HepG2 (cell line): ENCODE data around the gene ANKMY2. TPM values are rescaled to one million over a fixed set of nuclear protein-coding genes. Genes with fewer than 3 reads are reported as not detected.

ENCODE experiments used
- ATF7-NPFF ChIP-seq: sonication (generic); formaldehyde crosslinking; IDR thresholded peaks from 2 replicates; pipeline ENCODE4 v1.8.1; 2023; ENCODE audit warnings: mild to moderate bottlenecking, low read depth, missing genetic modification reagents, moderate library complexity
- GTF3A ChIP-seq: sonication (generic); formaldehyde crosslinking; conservative IDR thresholded peaks from 2 replicates; pipeline ENCODE4 v1.4.0; 2020; ENCODE audit warnings: mild to moderate bottlenecking, missing genetic modification reagents
- PAX8 ChIP-seq: sonication (generic); formaldehyde crosslinking; IDR thresholded peaks from 2 replicates; pipeline ENCODE4 v1.8.0; 2022; ENCODE audit warnings: mild to moderate bottlenecking, missing genetic modification reagents, borderline replicate concordance
- ZNF772 ChIP-seq: sonication (generic); formaldehyde crosslinking; IDR thresholded peaks from 2 replicates; pipeline ENCODE4 v1.5.0; 2020; ENCODE audit warnings: mild to moderate bottlenecking, missing genetic modification reagents
- polyA plus RNA-seq, 8 experiments: library from polyadenylated mRNA; depleted of rRNA in 3 of 8; stranded (reverse) in 7 of 8; unstranded in 1 of 8; fragments of >200 nt; fragmentation: Illumina TruSeq in 4 of 8; extraction: Trizol in 4 of 8; gene quantifications; 2 replicates each; pipeline versions ENCODE4 v1.2.1 to v1.2.3, GENCODE V29; 2011 to 2016; ENCODE audit warnings: low read depth in 4 of 8, missing spikeins in 1 of 8, mixed read lengths in 1 of 8; ENCODE audit not compliant: insufficient read depth in 1 of 8
- total RNA-seq, 5 experiments: library from RNA; depleted of rRNA; stranded (reverse); fragments of >200 nt; fragmentation: Illumina TruSeq; extraction: Trizol; gene quantifications; 2 replicates each; pipeline ENCODE4 v1.2.3, GENCODE V29; 2016; ENCODE audit warnings: low read depth in 1 of 5
- TF ChIP-seq, protein P1 (sequence below): sonication (generic); formaldehyde crosslinking; IDR thresholded peaks from 2 replicates; pipeline ENCODE4 v1.5.0; 2020; ENCODE audit warnings: mild to moderate bottlenecking, missing genetic modification reagents
- TF ChIP-seq, protein P2 (sequence below): sonication (generic); formaldehyde crosslinking; IDR thresholded peaks from 2 replicates; pipeline ENCODE4 v1.4.0; 2020; ENCODE audit warnings: missing genetic modification reagents
- TF ChIP-seq, protein P3 (sequence below): sonication (generic); formaldehyde crosslinking; IDR thresholded peaks from 2 replicates; pipeline ENCODE4 v1.4.0; 2020; ENCODE audit warnings: mild to moderate bottlenecking, missing genetic modification reagents
- TF ChIP-seq, protein P4 (sequence below): sonication (generic); formaldehyde crosslinking; IDR thresholded peaks from 2 replicates; pipeline ENCODE4 v1.4.0; 2020; ENCODE audit warnings: mild to moderate bottlenecking, low read depth, missing genetic modification reagents

ANKMY2 gene
- total and polyA plus RNA-seq, 2 of the 13 experiments (the other 11 are each of a cell fraction or from before 2014, with no cell fraction given) = 12.2 to 21.6 TPM

DNA sequence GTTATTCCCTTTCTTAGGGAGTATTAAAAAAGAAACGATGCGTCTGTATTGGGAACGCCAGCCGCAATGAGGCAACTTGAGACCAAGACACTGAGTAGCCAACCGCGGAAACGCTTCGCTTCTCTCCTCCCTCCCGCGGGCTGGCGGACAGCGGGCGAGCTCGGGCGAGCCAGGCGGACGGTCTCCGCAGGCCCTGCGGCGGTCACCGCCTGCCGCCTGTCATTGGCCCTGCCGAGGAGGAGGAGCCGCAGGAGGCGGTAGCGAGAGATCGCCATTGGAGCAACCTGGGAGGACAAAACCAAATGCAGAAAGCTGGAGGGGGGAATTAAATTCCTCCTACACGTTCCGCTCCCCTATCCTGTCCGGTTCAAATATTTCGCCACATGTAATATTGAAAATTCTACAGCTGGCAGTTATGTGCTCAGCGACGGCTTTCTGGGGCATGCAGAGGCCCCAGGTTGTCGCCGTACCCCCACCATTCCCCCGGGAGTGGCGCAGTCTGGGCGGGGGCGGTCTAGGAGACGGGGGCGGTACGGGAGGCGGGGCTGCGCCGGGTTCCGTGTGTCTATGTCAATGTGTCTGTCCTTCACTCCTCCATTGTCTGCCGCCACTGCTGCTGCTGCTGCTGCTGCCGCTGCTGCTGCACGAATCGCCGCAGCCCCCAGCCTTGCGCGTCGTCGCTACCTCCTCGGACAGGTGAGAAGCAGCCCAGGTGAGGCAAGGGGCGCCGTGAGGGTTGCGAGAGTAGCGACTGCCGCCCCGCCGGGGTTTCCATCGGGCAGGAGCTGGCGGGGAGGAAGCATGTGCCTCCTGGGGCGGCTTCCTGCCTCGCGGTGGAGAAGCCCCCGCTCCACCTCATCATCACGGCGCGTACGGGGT is at the start of gene ANKMY2, which contains the start of gene BZW2 (continued):
- TF ChIP-seq, protein P1, sequence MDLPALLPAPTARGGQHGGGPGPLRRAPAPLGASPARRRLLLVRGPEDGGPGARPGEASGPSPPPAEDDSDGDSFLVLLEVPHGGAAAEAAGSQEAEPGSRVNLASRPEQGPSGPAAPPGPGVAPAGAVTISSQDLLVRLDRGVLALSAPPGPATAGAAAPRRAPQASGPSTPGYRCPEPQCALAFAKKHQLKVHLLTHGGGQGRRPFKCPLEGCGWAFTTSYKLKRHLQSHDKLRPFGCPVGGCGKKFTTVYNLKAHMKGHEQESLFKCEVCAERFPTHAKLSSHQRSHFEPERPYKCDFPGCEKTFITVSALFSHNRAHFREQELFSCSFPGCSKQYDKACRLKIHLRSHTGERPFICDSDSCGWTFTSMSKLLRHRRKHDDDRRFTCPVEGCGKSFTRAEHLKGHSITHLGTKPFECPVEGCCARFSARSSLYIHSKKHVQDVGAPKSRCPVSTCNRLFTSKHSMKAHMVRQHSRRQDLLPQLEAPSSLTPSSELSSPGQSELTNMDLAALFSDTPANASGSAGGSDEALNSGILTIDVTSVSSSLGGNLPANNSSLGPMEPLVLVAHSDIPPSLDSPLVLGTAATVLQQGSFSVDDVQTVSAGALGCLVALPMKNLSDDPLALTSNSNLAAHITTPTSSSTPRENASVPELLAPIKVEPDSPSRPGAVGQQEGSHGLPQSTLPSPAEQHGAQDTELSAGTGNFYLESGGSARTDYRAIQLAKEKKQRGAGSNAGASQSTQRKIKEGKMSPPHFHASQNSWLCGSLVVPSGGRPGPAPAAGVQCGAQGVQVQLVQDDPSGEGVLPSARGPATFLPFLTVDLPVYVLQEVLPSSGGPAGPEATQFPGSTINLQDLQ (CRISPR knock-in tag) = no peak
- TF ChIP-seq, protein P2, sequence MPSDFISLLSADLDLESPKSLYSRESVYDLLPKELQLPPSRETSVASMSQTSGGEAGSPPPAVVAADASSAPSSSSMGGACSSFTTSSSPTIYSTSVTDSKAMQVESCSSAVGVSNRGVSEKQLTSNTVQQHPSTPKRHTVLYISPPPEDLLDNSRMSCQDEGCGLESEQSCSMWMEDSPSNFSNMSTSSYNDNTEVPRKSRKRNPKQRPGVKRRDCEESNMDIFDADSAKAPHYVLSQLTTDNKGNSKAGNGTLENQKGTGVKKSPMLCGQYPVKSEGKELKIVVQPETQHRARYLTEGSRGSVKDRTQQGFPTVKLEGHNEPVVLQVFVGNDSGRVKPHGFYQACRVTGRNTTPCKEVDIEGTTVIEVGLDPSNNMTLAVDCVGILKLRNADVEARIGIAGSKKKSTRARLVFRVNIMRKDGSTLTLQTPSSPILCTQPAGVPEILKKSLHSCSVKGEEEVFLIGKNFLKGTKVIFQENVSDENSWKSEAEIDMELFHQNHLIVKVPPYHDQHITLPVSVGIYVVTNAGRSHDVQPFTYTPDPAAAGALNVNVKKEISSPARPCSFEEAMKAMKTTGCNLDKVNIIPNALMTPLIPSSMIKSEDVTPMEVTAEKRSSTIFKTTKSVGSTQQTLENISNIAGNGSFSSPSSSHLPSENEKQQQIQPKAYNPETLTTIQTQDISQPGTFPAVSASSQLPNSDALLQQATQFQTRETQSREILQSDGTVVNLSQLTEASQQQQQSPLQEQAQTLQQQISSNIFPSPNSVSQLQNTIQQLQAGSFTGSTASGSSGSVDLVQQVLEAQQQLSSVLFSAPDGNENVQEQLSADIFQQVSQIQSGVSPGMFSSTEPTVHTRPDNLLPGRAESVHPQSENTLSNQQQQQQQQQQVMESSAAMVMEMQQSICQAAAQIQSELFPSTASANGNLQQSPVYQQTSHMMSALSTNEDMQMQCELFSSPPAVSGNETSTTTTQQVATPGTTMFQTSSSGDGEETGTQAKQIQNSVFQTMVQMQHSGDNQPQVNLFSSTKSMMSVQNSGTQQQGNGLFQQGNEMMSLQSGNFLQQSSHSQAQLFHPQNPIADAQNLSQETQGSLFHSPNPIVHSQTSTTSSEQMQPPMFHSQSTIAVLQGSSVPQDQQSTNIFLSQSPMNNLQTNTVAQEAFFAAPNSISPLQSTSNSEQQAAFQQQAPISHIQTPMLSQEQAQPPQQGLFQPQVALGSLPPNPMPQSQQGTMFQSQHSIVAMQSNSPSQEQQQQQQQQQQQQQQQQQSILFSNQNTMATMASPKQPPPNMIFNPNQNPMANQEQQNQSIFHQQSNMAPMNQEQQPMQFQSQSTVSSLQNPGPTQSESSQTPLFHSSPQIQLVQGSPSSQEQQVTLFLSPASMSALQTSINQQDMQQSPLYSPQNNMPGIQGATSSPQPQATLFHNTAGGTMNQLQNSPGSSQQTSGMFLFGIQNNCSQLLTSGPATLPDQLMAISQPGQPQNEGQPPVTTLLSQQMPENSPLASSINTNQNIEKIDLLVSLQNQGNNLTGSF (CRISPR knock-in tag) = peak; percentile 84; the same call in 1 of the 2 replicates
- TF ChIP-seq GTF3A (CRISPR knock-in tag) = peak; percentile 82; the same call in 1 of the 2 replicates
- no peak for TF ChIP-seq ZNF772
- TF ChIP-seq, protein P3, sequence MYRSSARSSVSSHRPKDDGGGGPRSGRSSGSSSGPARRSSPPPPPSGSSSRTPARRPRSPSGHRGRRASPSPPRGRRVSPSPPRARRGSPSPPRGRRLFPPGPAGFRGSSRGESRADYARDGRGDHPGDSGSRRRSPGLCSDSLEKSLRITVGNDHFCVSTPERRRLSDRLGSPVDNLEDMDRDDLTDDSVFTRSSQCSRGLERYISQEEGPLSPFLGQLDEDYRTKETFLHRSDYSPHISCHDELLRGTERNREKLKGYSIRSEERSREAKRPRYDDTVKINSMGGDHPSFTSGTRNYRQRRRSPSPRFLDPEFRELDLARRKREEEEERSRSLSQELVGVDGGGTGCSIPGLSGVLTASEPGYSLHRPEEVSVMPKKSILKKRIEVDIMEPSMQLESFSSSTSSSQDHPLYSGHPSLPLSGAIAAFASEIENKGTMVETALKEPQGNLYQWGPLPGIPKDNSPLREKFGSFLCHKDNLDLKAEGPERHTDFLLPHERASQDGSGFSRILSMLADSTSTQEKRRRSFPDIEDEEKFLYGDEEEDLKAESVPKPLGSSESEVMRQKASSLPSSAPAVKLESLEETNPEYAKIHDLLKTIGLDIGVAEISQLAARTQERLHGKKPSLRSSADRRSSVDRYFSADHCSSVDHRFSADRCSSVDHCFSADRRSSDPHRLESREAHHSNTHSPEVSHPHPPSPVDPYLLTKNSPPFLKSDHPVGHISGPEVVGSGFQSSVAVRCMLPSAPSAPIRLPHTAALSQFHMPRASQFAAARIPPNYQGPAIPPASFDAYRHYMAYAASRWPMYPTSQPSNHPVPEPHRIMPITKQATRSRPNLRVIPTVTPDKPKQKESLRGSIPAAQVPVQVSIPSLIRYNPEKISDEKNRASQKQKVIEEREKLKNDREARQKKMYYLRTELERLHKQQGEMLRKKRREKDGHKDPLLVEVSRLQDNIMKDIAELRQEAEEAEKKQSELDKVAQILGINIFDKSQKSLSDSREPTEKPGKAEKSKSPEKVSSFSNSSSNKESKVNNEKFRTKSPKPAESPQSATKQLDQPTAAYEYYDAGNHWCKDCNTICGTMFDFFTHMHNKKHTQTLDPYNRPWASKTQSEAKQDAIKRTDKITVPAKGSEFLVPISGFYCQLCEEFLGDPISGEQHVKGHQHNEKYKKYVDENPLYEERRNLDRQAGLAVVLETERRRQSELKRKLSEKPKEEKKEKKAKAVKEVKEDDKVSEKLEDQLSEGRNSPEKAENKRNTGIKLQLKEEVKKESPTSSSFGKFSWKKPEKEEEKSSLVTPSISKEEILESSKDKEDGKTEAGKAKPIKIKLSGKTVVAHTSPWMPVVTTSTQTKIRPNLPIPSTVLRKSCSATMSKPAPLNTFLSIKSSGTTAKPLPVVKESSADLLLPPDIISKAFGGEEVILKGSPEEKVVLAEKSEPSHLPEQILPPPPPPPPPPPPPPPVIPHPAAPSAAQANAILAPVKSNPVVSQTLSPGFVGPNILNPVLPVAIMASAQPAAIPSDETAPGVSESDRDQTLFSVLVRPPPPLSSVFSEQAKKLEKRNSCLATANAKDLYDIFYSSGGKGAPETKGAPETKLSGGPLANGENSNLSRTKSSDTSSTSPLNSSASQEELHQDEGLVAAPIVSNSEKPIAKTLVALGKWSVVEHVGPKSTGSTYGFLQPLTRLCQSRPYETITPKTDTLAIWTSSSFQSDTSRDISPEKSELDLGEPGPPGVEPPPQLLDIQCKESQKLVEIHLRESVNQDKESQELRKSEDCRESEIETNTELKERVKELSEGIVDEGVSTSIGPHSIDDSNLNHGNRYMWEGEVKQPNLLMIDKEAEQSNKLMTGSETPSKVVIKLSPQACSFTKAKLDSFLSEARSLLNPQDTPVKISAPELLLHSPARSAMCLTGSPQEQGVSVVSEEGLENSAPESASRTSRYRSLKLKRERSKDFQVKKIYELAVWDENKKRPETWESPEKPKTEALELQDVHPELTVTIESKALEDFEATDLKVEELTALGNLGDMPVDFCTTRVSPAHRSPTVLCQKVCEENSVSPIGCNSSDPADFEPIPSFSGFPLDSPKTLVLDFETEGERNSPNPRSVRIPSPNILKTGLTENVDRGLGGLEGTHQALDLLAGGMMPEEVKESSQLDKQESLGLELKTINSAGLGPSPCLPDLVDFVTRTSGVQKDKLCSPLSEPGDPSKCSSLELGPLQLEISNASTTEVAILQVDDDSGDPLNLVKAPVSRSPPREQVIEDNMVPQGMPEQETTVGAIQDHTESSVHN = peak; percentile 54; the same call in 1 of the 2 replicates
- TF ChIP-seq PAX8 (CRISPR knock-in tag) = no peak; the same call in 1 of the 2 replicates
- TF ChIP-seq, protein P4, sequence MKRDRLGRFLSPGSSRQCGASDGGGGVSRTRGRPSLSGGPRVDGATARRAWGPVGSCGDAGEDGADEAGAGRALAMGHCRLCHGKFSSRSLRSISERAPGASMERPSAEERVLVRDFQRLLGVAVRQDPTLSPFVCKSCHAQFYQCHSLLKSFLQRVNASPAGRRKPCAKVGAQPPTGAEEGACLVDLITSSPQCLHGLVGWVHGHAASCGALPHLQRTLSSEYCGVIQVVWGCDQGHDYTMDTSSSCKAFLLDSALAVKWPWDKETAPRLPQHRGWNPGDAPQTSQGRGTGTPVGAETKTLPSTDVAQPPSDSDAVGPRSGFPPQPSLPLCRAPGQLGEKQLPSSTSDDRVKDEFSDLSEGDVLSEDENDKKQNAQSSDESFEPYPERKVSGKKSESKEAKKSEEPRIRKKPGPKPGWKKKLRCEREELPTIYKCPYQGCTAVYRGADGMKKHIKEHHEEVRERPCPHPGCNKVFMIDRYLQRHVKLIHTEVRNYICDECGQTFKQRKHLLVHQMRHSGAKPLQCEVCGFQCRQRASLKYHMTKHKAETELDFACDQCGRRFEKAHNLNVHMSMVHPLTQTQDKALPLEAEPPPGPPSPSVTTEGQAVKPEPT = peak; percentile 55; the same call in 1 of the 2 replicates
- no peak; the same call in 1 of the 2 replicates for TF ChIP-seq ATF7-NPFF (CRISPR knock-in tag)
